Aorta (tissue), 5 donors: ENCODE results near the gene KLHL15. TPM values are rescaled to one million over a fixed set of nuclear protein-coding genes. Genes with fewer than 3 reads are reported as not detected.

Experiments used
- ATAC-seq: fragments of 200-7000 bp; cut with Tn5 transposase; one replicate; pipeline ENCODE4 v1.9.1; 2022; ENCODE audit warnings: moderate library complexity; ENCODE audit not compliant: low FRiP score
- DNase-seq, 2 donors: peaks; one replicate each; pipeline ENCODE4 v3.0.0-alpha.2; 2020
- H3K27ac ChIP-seq, 2 donors: one replicate each; pipeline ENCODE4 v1.5.1; 2013; ENCODE audit warnings: low read length in 2 of 2, mild to moderate bottlenecking in 2 of 2, moderate library complexity in 2 of 2, control low read depth in 1 of 2, inconsistent platforms in 1 of 2, low read depth in 1 of 2
- H3K27me3 ChIP-seq, 2 donors: one replicate each; pipeline ENCODE4 v1.6.1; 2013; ENCODE audit warnings: control low read depth in 1 of 2, low read length in 1 of 2, mild to moderate bottlenecking in 1 of 2, moderate library complexity in 1 of 2; ENCODE audit not compliant: insufficient read depth in 2 of 2, control insufficient read depth in 1 of 2
- H3K36me3 ChIP-seq, 2 donors: one replicate each; pipeline ENCODE4 v1.6.1; 2013; ENCODE audit warnings: control low read depth in 1 of 2, low read length in 1 of 2, mild to moderate bottlenecking in 1 of 2; ENCODE audit not compliant: insufficient read depth in 2 of 2, control insufficient read depth in 1 of 2
- H3K4me1 ChIP-seq, 2 donors: one replicate each; pipeline ENCODE4 v1.6.1; 2013; ENCODE audit warnings: low read length in 2 of 2, control low read depth in 1 of 2, mild to moderate bottlenecking in 1 of 2, moderate library complexity in 1 of 2; ENCODE audit not compliant: insufficient read depth in 2 of 2, control insufficient read depth in 1 of 2
- H3K4me3 ChIP-seq, 2 donors: one replicate each; pipeline ENCODE4 v1.5.1; 2013; ENCODE audit warnings: low read length in 2 of 2, control low read depth in 1 of 2, mild to moderate bottlenecking in 1 of 2
- H3K9me3 ChIP-seq: one replicate; pipeline ENCODE4 v1.6.1; 2013; ENCODE audit warnings: mild to moderate bottlenecking, low read length; ENCODE audit not compliant: control insufficient read depth
- WGBS, 2 donors: extraction: QIAGEN DNeasy Blood & Tissue Kit; methylation state at CpG; one replicate each; pipeline ENCODE4 v1.1.7; 2013; 5-methylcytosine and 5-hydroxymethylcytosine counted together
- intact Hi-C, 2 donors: fragments of 100-400 bp; cut with DNase I; formaldehyde crosslinking; loops; one replicate each; pipeline versions ENCODE4 v1.14.2 to v1.15.0; 2022
- polyA plus RNA-seq, 2 donors: library from polyadenylated mRNA; stranded (reverse); fragments of 200-250 nt; gene quantifications; one replicate each; pipeline ENCODE4 v1.2.3, GENCODE V29; 2013
- total RNA-seq, 2 donors: library from RNA; stranded (reverse); fragmentation: NEBNext Ultra II Directional; extraction: Animal tissue kit (Norgen Biotek cat#: 25700); gene quantifications; one replicate each; pipeline ENCODE4 v1.2.1, GENCODE V29; 2021
- donor health status: healthy with polysubstance abuse.
- donor health status: Bipolar disorder and iron deficiency.
- donor health status: DM: no; HTN: no; CAD: no.
- donor health status: DM: no; HTN: no; CAD: no.
- donor health status: DM: yes; HTN: yes; CAD: no.

Gene KLHL15
- total and polyA plus RNA-seq, 4 donors, result 1.1 to 9.0 (median 3.9) TPM

GRCh38 chrX:24005867-24006266, 21.1 kb downstream of the KLHL15 start:
- WGBS, 2 donors, result 85 to 92% methylated on average over 9 of the region's 9 CpGs
- ATAC-seq, result no peak
- H3K4me1 ChIP-seq, result no peaks in the 10 kb centered on the region

GRCh38 chrX:24005028-24005427, 22.0 kb downstream of the KLHL15 start:
- H3K4me3 ChIP-seq, result no peak overlapping the region
- no peak overlapping the region for H3K27ac ChIP-seq
- H3K9me3 ChIP-seq, result no peaks in the 10 kb centered on the region
- no peak for ATAC-seq
- DNase-seq, result no peak
- WGBS, 2 donors, result 70 to 71% methylated on average over 1 of the region's 1 CpG
- intact Hi-C loops, result no loop called here
- no peaks in the 10 kb centered on the region for H3K27me3 ChIP-seq
- H3K36me3 ChIP-seq, result no peaks in the 10 kb centered on the region
- H3K4me1 ChIP-seq, result no peaks in the 10 kb centered on the region

More at GRCh38 chrX:24005867-24006266, 21.1 kb downstream of the KLHL15 start:
- Histone ChIP-seq H3K9me3 (no peaks in the 10 kb centered on the region), H3K27me3 (no peaks in the 10 kb centered on the region), H3K4me3 (no peak overlapping the region), H3K36me3 (no peaks in the 10 kb centered on the region), H3K27ac (no peak overlapping the region)
- no peak for DNase-seq
- intact Hi-C loops, result no loop called here

- Histone ChIP-seq H3K4me3 (no peak overlapping the region), H3K9me3 (no peaks in the 10 kb centered on the region), H3K27ac (no peak overlapping the region), H3K27me3 (no peaks in the 10 kb centered on the region), H3K4me1 (no peaks in the 10 kb centered on the region), H3K36me3 (no peaks in the 10 kb centered on the region)
- intact Hi-C loops, result no loop called here
- ATAC-seq, result no peak
- WGBS, 2 donors, result 89 to 91% methylated on average over 2 of the region's 2 CpGs
- DNase-seq, result no peak
Measured at GRCh38 chrX:24002792-24003191, 24.2 kb downstream of the KLHL15 start.

- H3K27ac ChIP-seq, result no peak overlapping the region
- H3K27me3 ChIP-seq, result no peaks in the 10 kb centered on the region
- WGBS, 2 donors, result 80 to 83% methylated on average over 1 of the region's 1 CpG
- H3K4me1 ChIP-seq, result no peaks in the 10 kb centered on the region
- H3K36me3 ChIP-seq, result no peaks in the 10 kb centered on the region
- H3K9me3 ChIP-seq, result no peaks in the 10 kb centered on the region
- ATAC-seq (no peak), DNase-seq (no peak)
- intact Hi-C loops, result no loop called here
- no peak overlapping the region for H3K4me3 ChIP-seq
Measured at GRCh38 chrX:24002167-24002566, 24.8 kb downstream of the KLHL15 start.

- no peak overlapping the region for H3K4me3 ChIP-seq
- WGBS, 2 donors, result 79 to 97% methylated on average over 5 of the region's 5 CpGs
- no peak overlapping the region for H3K27ac ChIP-seq
- intact Hi-C loops, result no loop called here
- ATAC-seq (no peak), DNase-seq (no peak)
- no peaks in the 10 kb centered on the region for H3K9me3 ChIP-seq
- no peaks in the 10 kb centered on the region for H3K4me1 ChIP-seq
- H3K36me3 ChIP-seq, result no peaks in the 10 kb centered on the region
- H3K27me3 ChIP-seq, result no peaks in the 10 kb centered on the region
Measured at GRCh38 chrX:23999671-24000070, 27.3 kb downstream of the KLHL15 start.

- DNase-seq (no peak), ATAC-seq (no peak)
- Histone ChIP-seq H3K4me3 (no peak overlapping the region), H3K9me3 (no peaks in the 10 kb centered on the region), H3K27me3 (no peaks in the 10 kb centered on the region), H3K36me3 (no peaks in the 10 kb centered on the region), H3K4me1 (no peaks in the 10 kb centered on the region), H3K27ac (no peak overlapping the region)
- WGBS, 2 donors, result 36 to 51% methylated on average over 3 of the region's 3 CpGs
- intact Hi-C loops, result no loop called here
Measured at GRCh38 chrX:23993012-23993633, 33.9 kb downstream of the KLHL15 start.

GRCh38 chrX:23992431-23992830, 34.6 kb downstream of the KLHL15 start:
- 77 to 86% methylated on average over 3 of the region's 3 CpGs for WGBS, 2 donors
- H3K36me3 ChIP-seq, result no peaks in the 10 kb centered on the region
- no peaks in the 10 kb centered on the region for H3K27me3 ChIP-seq
- H3K27ac ChIP-seq, result no peak overlapping the region
- no peak for DNase-seq
- no peaks in the 10 kb centered on the region for H3K4me1 ChIP-seq
- intact Hi-C loops, result no loop called here
- no peak overlapping the region for H3K4me3 ChIP-seq
- H3K9me3 ChIP-seq, result no peaks in the 10 kb centered on the region
- ATAC-seq, result no peak

- intact Hi-C loops, result no loop called here
- ATAC-seq, result no peak
- 86 to 100% methylated on average over 2 of the region's 2 CpGs for WGBS, 2 donors
Measured at GRCh38 chrX:23990455-23990854, 36.5 kb downstream of the KLHL15 start.

GRCh38 chrX:23989689-23990088, 37.3 kb downstream of the KLHL15 start:
- 88 to 99% methylated on average over 3 of the region's 3 CpGs for WGBS, 2 donors

More at GRCh38 chrX:23990455-23990854, 36.5 kb downstream of the KLHL15 start:
- Histone ChIP-seq H3K27me3 (no peaks in the 10 kb centered on the region), H3K4me1 (no peaks in the 10 kb centered on the region), H3K4me3 (no peak overlapping the region), H3K27ac (no peak overlapping the region), H3K36me3 (peaks cover 0 to 1% of the 10 kb centered on the region in 2 donors), H3K9me3 (no peaks in the 10 kb centered on the region)
- no peak for DNase-seq

More at GRCh38 chrX:23989689-23990088, 37.3 kb downstream of the KLHL15 start:
- ATAC-seq (no peak), DNase-seq (no peak)
- Histone ChIP-seq H3K27ac (no peak overlapping the region), H3K36me3 (peaks cover 0 to 3% of the 10 kb centered on the region in 2 donors), H3K4me3 (no peak overlapping the region), H3K27me3 (no peaks in the 10 kb centered on the region), H3K9me3 (no peaks in the 10 kb centered on the region), H3K4me1 (no peaks in the 10 kb centered on the region)
- intact Hi-C loops, result no loop called here
